Measurements from ENCODE around the gene CCR2.

The CCR2 gene

DNA sequence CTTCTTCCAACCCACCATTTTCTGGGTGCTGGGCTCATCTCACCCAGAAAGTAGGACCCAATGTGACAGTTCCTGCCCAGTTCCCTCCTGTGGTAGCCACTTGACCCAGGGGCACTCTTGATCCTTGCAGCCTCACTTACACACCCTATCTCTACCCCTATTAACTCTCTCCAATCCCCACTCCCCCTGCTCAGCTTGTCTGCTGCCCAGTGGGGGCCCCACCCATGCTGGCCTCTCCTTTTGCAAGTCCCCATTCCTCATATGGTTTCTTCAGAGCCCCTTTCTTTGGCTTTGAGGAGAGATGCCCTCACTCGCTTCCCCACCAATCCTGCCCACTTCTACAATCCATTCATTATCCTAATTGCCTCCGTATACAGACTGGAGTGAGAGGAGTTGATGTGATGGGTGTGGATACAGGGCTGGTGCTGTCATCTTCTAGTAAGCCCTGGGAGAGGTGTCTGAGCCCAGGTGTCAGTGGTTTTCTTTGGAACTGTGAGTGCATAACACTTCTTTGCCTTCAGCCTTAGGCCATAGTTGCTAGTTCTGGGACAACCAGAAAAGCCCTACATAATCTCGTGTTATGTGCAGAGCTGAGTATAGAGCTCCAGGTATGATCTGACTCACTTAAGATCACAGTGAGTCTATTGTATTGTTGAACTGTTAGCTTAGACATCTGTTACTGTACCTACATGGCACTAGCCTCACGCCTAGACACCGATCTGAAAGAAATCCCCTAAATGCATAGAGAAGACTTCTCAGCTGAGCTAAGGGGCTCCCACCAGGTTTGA, 12.0 kb downstream of the CCR2 start:
- Histone ChIP-seq H3K4me3 (ENCODE audit: severe bottlenecking) (no peak overlapping the region), H3K27me3 (ENCODE audit: insufficient read depth, poor library complexity, severe bottlenecking) (peaks cover 3% of the 10 kb centered on the region), H3K27ac (ENCODE audit: poor library complexity, severe bottlenecking) (no peak overlapping the region), H3K9me3 (ENCODE audit: severe bottlenecking) (no peaks in the 10 kb centered on the region), H3K36me3 (ENCODE audit: low read depth) (no peaks in the 10 kb centered on the region), H3K4me1 (ENCODE audit: insufficient read depth, poor library complexity, severe bottlenecking) (no peaks in the 10 kb centered on the region)
- TF ChIP-seq, protein P1, sequence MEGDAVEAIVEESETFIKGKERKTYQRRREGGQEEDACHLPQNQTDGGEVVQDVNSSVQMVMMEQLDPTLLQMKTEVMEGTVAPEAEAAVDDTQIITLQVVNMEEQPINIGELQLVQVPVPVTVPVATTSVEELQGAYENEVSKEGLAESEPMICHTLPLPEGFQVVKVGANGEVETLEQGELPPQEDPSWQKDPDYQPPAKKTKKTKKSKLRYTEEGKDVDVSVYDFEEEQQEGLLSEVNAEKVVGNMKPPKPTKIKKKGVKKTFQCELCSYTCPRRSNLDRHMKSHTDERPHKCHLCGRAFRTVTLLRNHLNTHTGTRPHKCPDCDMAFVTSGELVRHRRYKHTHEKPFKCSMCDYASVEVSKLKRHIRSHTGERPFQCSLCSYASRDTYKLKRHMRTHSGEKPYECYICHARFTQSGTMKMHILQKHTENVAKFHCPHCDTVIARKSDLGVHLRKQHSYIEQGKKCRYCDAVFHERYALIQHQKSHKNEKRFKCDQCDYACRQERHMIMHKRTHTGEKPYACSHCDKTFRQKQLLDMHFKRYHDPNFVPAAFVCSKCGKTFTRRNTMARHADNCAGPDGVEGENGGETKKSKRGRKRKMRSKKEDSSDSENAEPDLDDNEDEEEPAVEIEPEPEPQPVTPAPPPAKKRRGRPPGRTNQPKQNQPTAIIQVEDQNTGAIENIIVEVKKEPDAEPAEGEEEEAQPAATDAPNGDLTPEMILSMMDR (IDR thresholded peaks at IDR 0.05; ENCODE audit: poor library complexity, severe bottlenecking): no peak
- DNase-seq (ENCODE audit: low spot score): no peak
- ATAC-seq (ENCODE audit: low read depth): peak; percentile 31; the same call in 2 of the 3 replicates

DNA sequence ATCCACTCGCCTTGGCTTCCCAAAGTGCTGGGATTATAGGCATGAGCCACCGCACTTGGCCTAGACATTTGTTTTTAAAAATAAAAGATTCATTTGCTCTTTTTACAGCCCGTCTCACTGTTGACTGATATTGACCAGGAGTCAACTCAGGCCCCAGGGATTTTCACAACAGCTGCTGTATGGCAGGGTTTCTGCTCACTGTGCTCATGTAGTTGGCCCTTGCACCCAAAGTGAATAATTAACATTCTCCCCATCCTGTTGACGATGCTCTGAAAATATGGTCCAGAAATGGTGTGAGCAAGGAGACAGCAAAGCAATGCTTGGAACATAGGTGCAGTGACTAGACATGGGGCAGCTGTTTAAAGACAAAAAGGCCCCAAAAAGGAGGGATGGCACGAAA, 13.9 kb downstream of the CCR2 start:
- no peak for DNase-seq (ENCODE audit: low spot score)
- ATAC-seq (ENCODE audit: low read depth): no peak
- no peak overlapping the region for H3K27ac ChIP-seq (ENCODE audit: poor library complexity, severe bottlenecking)

DNA sequence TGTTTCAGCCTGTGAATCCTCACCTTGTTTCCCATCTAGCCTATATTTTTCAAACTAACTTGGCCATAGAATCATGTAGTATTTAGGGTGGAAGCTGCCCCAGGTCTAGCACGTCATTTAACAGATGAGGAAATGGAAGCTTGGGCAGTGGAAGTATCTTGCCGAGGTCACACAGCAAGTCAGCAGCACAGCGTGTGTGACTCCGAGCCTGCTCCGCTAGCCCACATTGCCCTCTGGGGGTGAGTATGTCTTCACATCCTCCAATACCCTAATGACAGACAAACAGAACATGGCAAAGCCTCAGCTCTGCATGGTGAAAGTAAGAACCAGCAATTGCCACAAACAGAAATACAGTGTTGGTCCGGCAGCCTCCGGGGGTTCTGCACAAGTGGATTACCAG, 14.7 kb downstream of the CCR2 start:
- TF ChIP-seq, protein P1 (IDR thresholded peaks at IDR 0.05; ENCODE audit: poor library complexity, severe bottlenecking): peak; percentile 27
- H3K27me3 ChIP-seq (ENCODE audit: insufficient read depth, poor library complexity, severe bottlenecking): peaks cover 3% of the 10 kb centered on the region
- ATAC-seq (ENCODE audit: low read depth): no peak
- H3K9me3 ChIP-seq (ENCODE audit: severe bottlenecking): no peaks in the 10 kb centered on the region
- no peak overlapping the region for H3K4me3 ChIP-seq (ENCODE audit: severe bottlenecking)
- H3K4me1 ChIP-seq (ENCODE audit: insufficient read depth, poor library complexity, severe bottlenecking): no peaks in the 10 kb centered on the region
- no peak for DNase-seq (ENCODE audit: low spot score)
- no peak overlapping the region for H3K27ac ChIP-seq (ENCODE audit: poor library complexity, severe bottlenecking)
- no peaks in the 10 kb centered on the region for H3K36me3 ChIP-seq (ENCODE audit: low read depth)

More for the DNA sequence above, 13.9 kb downstream of the CCR2 start:
- TF ChIP-seq, protein P1 (IDR thresholded peaks at IDR 0.05; ENCODE audit: poor library complexity, severe bottlenecking): no peak
- Histone ChIP-seq H3K36me3 (ENCODE audit: low read depth) (no peaks in the 10 kb centered on the region), H3K27me3 (ENCODE audit: insufficient read depth, poor library complexity, severe bottlenecking) (peaks cover 3% of the 10 kb centered on the region), H3K4me1 (ENCODE audit: insufficient read depth, poor library complexity, severe bottlenecking) (no peaks in the 10 kb centered on the region), H3K9me3 (ENCODE audit: severe bottlenecking) (no peaks in the 10 kb centered on the region), H3K4me3 (ENCODE audit: severe bottlenecking) (no peak overlapping the region)

DNA sequence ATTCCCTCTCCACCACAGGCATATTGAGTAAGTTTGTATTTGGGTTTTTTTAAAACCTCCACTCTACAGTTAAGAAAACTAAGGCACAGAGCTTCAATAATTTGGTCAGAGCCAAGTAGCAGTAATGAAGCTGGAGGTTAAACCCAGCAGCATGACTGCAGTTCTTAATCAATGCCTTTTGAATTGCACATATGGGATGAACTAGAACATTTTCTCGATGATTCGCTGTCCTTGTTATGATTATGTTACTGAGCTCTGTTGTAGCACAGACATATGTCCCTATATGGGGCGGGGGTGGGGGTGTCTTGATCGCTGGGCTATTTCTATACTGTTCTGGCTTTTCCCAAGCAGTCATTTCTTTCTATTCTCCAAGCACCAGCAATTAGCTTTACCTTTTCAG, 15.2 kb downstream of the CCR2 start:
- Histone ChIP-seq H3K36me3 (ENCODE audit: low read depth) (no peaks in the 10 kb centered on the region), H3K4me3 (ENCODE audit: severe bottlenecking) (no peak overlapping the region), H3K27ac (ENCODE audit: poor library complexity, severe bottlenecking) (no peak overlapping the region), H3K4me1 (ENCODE audit: insufficient read depth, poor library complexity, severe bottlenecking) (no peaks in the 10 kb centered on the region), H3K27me3 (ENCODE audit: insufficient read depth, poor library complexity, severe bottlenecking) (peaks cover 5% of the 10 kb centered on the region), H3K9me3 (ENCODE audit: severe bottlenecking) (no peaks in the 10 kb centered on the region)
- DNase-seq (ENCODE audit: low spot score) (no peak), ATAC-seq (ENCODE audit: low read depth) (no peak)
- TF ChIP-seq, protein P1 (IDR thresholded peaks at IDR 0.05; ENCODE audit: poor library complexity, severe bottlenecking): no peak

DNA sequence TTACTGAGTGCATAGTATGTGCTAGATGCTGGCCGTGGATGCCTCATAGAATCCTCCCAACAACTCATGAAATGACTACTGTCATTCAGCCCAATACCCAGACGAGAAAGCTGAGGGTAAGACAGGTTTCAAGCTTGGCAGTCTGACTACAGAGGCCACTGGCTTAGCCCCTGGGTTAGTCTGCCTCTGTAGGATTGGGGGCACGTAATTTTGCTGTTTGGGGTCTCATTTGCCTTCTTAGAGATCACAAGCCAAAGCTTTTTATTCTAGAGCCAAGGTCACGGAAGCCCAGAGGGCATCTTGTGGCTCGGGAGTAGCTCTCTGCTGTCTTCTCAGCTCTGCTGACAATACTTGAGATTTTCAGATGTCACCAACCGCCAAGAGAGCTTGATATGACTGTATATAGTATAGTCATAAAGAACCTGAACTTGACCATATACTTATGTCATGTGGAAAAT, 15.8 kb downstream of the CCR2 start:
- TF ChIP-seq, protein P1 (IDR thresholded peaks at IDR 0.05; ENCODE audit: poor library complexity, severe bottlenecking): no peak
- no peak for DNase-seq (ENCODE audit: low spot score)
- H3K27ac ChIP-seq (ENCODE audit: poor library complexity, severe bottlenecking): no peak overlapping the region

More for the DNA sequence above, 15.8 kb downstream of the CCR2 start:
- no peak overlapping the region for H3K4me3 ChIP-seq (ENCODE audit: severe bottlenecking)
- no peaks in the 10 kb centered on the region for H3K36me3 ChIP-seq (ENCODE audit: low read depth)
- no peak for ATAC-seq (ENCODE audit: low read depth)
- peaks cover 10% of the 10 kb centered on the region for H3K27me3 ChIP-seq (ENCODE audit: insufficient read depth, poor library complexity, severe bottlenecking)
- H3K4me1 ChIP-seq (ENCODE audit: insufficient read depth, poor library complexity, severe bottlenecking): no peaks in the 10 kb centered on the region
- no peaks in the 10 kb centered on the region for H3K9me3 ChIP-seq (ENCODE audit: severe bottlenecking)
